K562 (cell line): ENCODE measurements around the gene UGT1A6. TPM values are rescaled to one million over a fixed set of nuclear protein-coding genes. Genes with fewer than 3 reads are reported as not detected.
A peak's percentile ranks its signal among the peaks of the same experiment; 100 is the strongest.

Source experiments
- ATAC-seq: fragments of 200-7000 bp; cut with Tn5 transposase; 3 replicates; pipeline ENCODE4 v1.9.1; 2020; ENCODE audit warnings: moderate library complexity
- BruUV-seq: library from RNA; stranded (reverse); fragments of 400-500 nt; replicated peaks from 2 replicates; lab custom pipeline; 2021; lab: Mats Ljungman, UMichigan
- CTCF ChIA-PET: fragments of 300-600 bp; formaldehyde crosslinking; extraction: SDS; loops from one replicate; lab custom pipeline; 2021; ENCODE audit warnings: low intra/inter-chr PET ratio; lab: Yijun Ruan, JAX
- POLR2A ChIA-PET: fragments of 300-600, 350-650 bp; sonication (Branson Sonifier 250); formaldehyde crosslinking; extraction: SDS; loops from one replicate; lab custom pipeline; 2021; ENCODE audit warnings: antibody characterized with exemption, inconsistent platforms; lab: Yijun Ruan, JAX
- DNase-seq, 4 experiments: peaks; one replicate each; pipeline versions ENCODE4 v3.0.0 to v3.0.0-alpha.2; 2011 to 2018; ENCODE audit warnings: low spot score in 3 of 4, mixed read lengths in 3 of 4; ENCODE audit errors: extremely low read depth in 1 of 4
- FAIRE-seq: peaks from 2 replicates; lab custom pipeline; 2011; peaks lifted over from hg19 to GRCh38; lab: Jason Lieb, UNC
- H2AFZ ChIP-seq: 2 replicates; pipeline ENCODE4 v1.6.0; 2011; ENCODE audit warnings: low read depth, low read length, control low read depth, inconsistent platforms
- H3K27ac ChIP-seq: fragments of 200-600 bp; 3 replicates; pipeline ENCODE4 v1.8.0; 2011; ENCODE audit warnings: low read depth, mild to moderate bottlenecking, control low read depth, inconsistent platforms, low read length, moderate library complexity, mixed read lengths; ENCODE audit errors: extremely low read depth
- H3K27me3 ChIP-seq, 2 experiments: fragments of 300-600 bp in 1 of 2; 2 replicates in 1 of 2; 3 replicates in 1 of 2; pipeline versions ENCODE4 v1.6.0 to v1.8.0; 2011; ENCODE audit warnings: inconsistent platforms in 2 of 2, low read length in 2 of 2, mild to moderate bottlenecking in 1 of 2, mixed read lengths in 1 of 2, moderate library complexity in 1 of 2; ENCODE audit not compliant: control insufficient read depth in 2 of 2, insufficient read depth in 2 of 2
- H3K36me3 ChIP-seq: fragments of 300-600 bp; 3 replicates; pipeline ENCODE4 v1.8.0; 2011; ENCODE audit warnings: mild to moderate bottlenecking, low read length, inconsistent platforms; ENCODE audit not compliant: control insufficient read depth, insufficient read depth
- H3K4me1 ChIP-seq, 2 experiments: fragments of 200-600 bp in 1 of 2; replicated peaks in 1 of 2; 2 replicates in 1 of 2; 3 replicates in 1 of 2; pipeline versions ENCODE4 v1.5.1 to v1.8.0; 2011; ENCODE audit warnings: inconsistent platforms in 2 of 2, low read length in 2 of 2, mild to moderate bottlenecking in 1 of 2, mixed read lengths in 1 of 2, moderate library complexity in 1 of 2; ENCODE audit not compliant: control insufficient read depth in 2 of 2, insufficient read depth in 2 of 2
- H3K4me2 ChIP-seq: 2 replicates; pipeline ENCODE4 v1.6.1; 2011; ENCODE audit warnings: low read length, control low read depth, inconsistent platforms, mixed read lengths; ENCODE audit not compliant: insufficient read depth
- H3K4me3 ChIP-seq: fragments of 200-600 bp; sonication (generic), shearing (Covaris generic); 2 replicates; pipeline ENCODE4 v1.5.1; 2016; ENCODE audit warnings: control low read depth, inconsistent platforms
- H3K79me2 ChIP-seq: fragments of 200-600 bp; 3 replicates; pipeline ENCODE4 v1.8.0; 2011; ENCODE audit warnings: low read length, inconsistent platforms; ENCODE audit not compliant: control insufficient read depth, insufficient read depth
- H3K9ac ChIP-seq, 2 experiments: 2 replicates each; pipeline versions ENCODE4 v1.6.0 to v1.6.1; 2011; ENCODE audit warnings: low read depth in 2 of 2, low read length in 2 of 2, control low read depth in 1 of 2, inconsistent platforms in 1 of 2, mild to moderate bottlenecking in 1 of 2, mixed read lengths in 1 of 2; ENCODE audit not compliant: insufficient read depth in 1 of 2
- H3K9me1 ChIP-seq: one replicate; pipeline ENCODE4 v1.6.0; 2011; ENCODE audit warnings: inconsistent platforms, mild to moderate bottlenecking, low read length, moderate library complexity; ENCODE audit not compliant: control insufficient read depth, insufficient read depth
- H3K9me3 ChIP-seq: replicated peaks from 2 replicates; pipeline ENCODE4 v1.5.1; 2011; ENCODE audit warnings: low read depth, low read length, inconsistent platforms; ENCODE audit not compliant: control insufficient read depth, insufficient read depth
- H4K20me1 ChIP-seq: replicated peaks from 2 replicates; pipeline ENCODE4 v1.6.1; 2011; ENCODE audit warnings: low read length, inconsistent platforms, mixed read lengths; ENCODE audit not compliant: control insufficient read depth, insufficient read depth
- GATA2 ChIP-seq: sonication (generic); formaldehyde crosslinking; IDR thresholded peaks from 2 replicates; pipeline ENCODE4 v1.4.0; 2020; ENCODE audit warnings: mild to moderate bottlenecking, missing genetic modification reagents
- KDM1A ChIP-seq, 2 experiments: fragments of 450-650 bp; IDR thresholded peaks; 2 replicates each; pipeline ENCODE4 v1.6.1; 2016; ENCODE audit warnings: mild to moderate bottlenecking in 2 of 2
- KDM5B ChIP-seq: fragments of 200-600 bp; sonication (generic); IDR thresholded peaks from 2 replicates; pipeline ENCODE4 v1.6.1; 2012; ENCODE audit warnings: low read depth, mild to moderate bottlenecking, moderate library complexity, low read length, control low read depth, inconsistent platforms; ENCODE audit not compliant: insufficient replicate concordance
- MEIS2 ChIP-seq: fragments of 450-650 bp; IDR thresholded peaks from 2 replicates; pipeline ENCODE4 v1.6.1; 2014; ENCODE audit warnings: mild to moderate bottlenecking; ENCODE audit not compliant: partially characterized antibody
- MNT ChIP-seq, 2 experiments: fragments of 450-650 bp; conservative IDR thresholded peaks; 2 replicates each; pipeline ENCODE4 v1.6.1; 2017; ENCODE audit warnings: mild to moderate bottlenecking in 2 of 2, moderate library complexity in 2 of 2
- NBN ChIP-seq: fragments of 450-650 bp; IDR thresholded peaks from 2 replicates; pipeline ENCODE4 v1.6.1; 2016; ENCODE audit warnings: low read depth, mild to moderate bottlenecking
- SUPT5H ChIP-seq: fragments of 450-650 bp; IDR thresholded peaks from 2 replicates; pipeline ENCODE4 v1.6.1; 2016
- WGBS: fragments of 100-300 bp; shearing (Covaris generic); methylation state at CpG from one replicate; pipeline ENCODE4 v1.1.6; 2016; ENCODE audit warnings: low coverage, mixed read lengths; ENCODE audit not compliant: insufficient coverage; ENCODE audit errors: missing lambda C conversion rate; 5-methylcytosine and 5-hydroxymethylcytosine counted together
- in situ Hi-C: fragments of 300-500 bp; cut with MboI; formaldehyde crosslinking; loops from 4 replicates; pipeline ENCODE4 v1.15.0; 2018; ENCODE audit warnings: inconsistent platforms, mixed read lengths
- intact Hi-C: fragments of 100-400 bp; cut with micrococcal nuclease; formaldehyde crosslinking; loops from 2 replicates; pipeline ENCODE4 v1.14.2; 2022
- polyA plus RNA-seq, 8 experiments: library from polyadenylated mRNA; depleted of rRNA in 4 of 8; stranded (reverse) in 5 of 8; unstranded in 3 of 8; fragments of >200 nt; fragmentation: Nextera tagmentation in 2 of 8; fragmentation: Illumina TruSeq in 1 of 8; extraction: Ambion mirVana in 2 of 8; extraction: Trizol in 1 of 8; gene quantifications; 2 replicates each; pipeline versions ENCODE4 v1.2.1 to v1.2.3, GENCODE V29; 2011 to 2014; ENCODE audit warnings: inconsistent platforms in 1 of 8, missing spikeins in 1 of 8
- total RNA-seq, 7 experiments: library from RNA; depleted of rRNA in 6 of 7; stranded (reverse); fragments of >200 nt in 6 of 7; fragmentation: Illumina TruSeq in 2 of 7; extraction: Trizol in 2 of 7; gene quantifications; 2 replicates each; pipeline versions ENCODE4 v1.2.1 to v1.2.3, GENCODE V29; 2011 to 2021; ENCODE audit warnings: low replicate concordance in 1 of 7

Gene UGT1A6
- total and polyA plus RNA-seq, 9 of the 15 experiments (the other 6 are each of a cell fraction or from before 2014, with no cell fraction given), result not detected

GRCh38 chr2:233663911-233664310 is 28.8 kb upstream of the UGT1A6 start:
- H3K9me3 ChIP-seq, result no peaks in the 10 kb centered on the region
- no peaks in the 10 kb centered on the region for H3K79me2 ChIP-seq
- H2AFZ ChIP-seq, result no peak overlapping the region
- POLR2A ChIA-PET, result no interaction called here
- in situ Hi-C loops, result no loop called here
- DNase-seq, result no peak
- no peaks in the 10 kb centered on the region for H3K36me3 ChIP-seq
- H3K27ac ChIP-seq, result no peak overlapping the region
- no peak overlapping the region for H3K9ac ChIP-seq
- no peaks in the 10 kb centered on the region for H3K9me1 ChIP-seq
- no peaks in the 10 kb centered on the region for H3K4me1 ChIP-seq
- no peak for FAIRE-seq
- no TSS peak for BruUV-seq
- no peak overlapping the region for H3K4me3 ChIP-seq
- H3K27me3 ChIP-seq, result no peaks in the 10 kb centered on the region
- no peak for ATAC-seq
- WGBS, result 0% methylated on average over 1 of the region's 1 CpG
- H4K20me1 ChIP-seq, result no peaks in the 10 kb centered on the region
- no peak for TF ChIP-seq SUPT5H
- TF ChIP-seq MNT (conservative IDR thresholded peaks at IDR 0.05), result no peak
- no peak for TF ChIP-seq KDM1A (IDR thresholded peaks at IDR 0.05)
- TF ChIP-seq, all 486 proteins: peak for 0
- H3K4me2 ChIP-seq, result no peak overlapping the region
- CTCF ChIA-PET, result no interaction called here
- intact Hi-C loops, result no loop called here

- Histone ChIP-seq H3K79me2 (no peaks in the 10 kb centered on the region), H3K9me1 (no peaks in the 10 kb centered on the region), H3K27ac (no peak overlapping the region), H3K36me3 (no peaks in the 10 kb centered on the region), H2AFZ (no peak overlapping the region), H3K4me3 (no peak overlapping the region), H3K4me2 (no peak overlapping the region), H3K9me3 (no peaks in the 10 kb centered on the region), H3K9ac (no peak overlapping the region), H3K27me3 (no peaks in the 10 kb centered on the region), H3K4me1 (no peaks in the 10 kb centered on the region), H4K20me1 (no peaks in the 10 kb centered on the region)
- no peak for FAIRE-seq
- ChIA-PET CTCF (no interaction called here), POLR2A (no interaction called here)
- in situ Hi-C loops, result no loop called here
- TF ChIP-seq GATA2 (CRISPR knock-in tag) (no peak), KDM5B (no peak), MEIS2 (peak; percentile 23), NBN (no peak)
- 7% methylated on average over 4 of the region's 4 CpGs for WGBS
- DNase-seq, result no peak
- no TSS peak for BruUV-seq
- no peak for ATAC-seq
- intact Hi-C loops, result no loop called here
These were observed 24.0 kb upstream of the UGT1A6 start for GRCh38 chr2:233668605-233669260.
